HuH-7.5 (cell line): Measurements from ENCODE around the gene TTLL12.

Experiments used
- DNase-seq: peaks from one replicate; pipeline ENCODE4 v3.0.0; 2011; ENCODE audit warnings: low spot score

The TTLL12 gene

DNA sequence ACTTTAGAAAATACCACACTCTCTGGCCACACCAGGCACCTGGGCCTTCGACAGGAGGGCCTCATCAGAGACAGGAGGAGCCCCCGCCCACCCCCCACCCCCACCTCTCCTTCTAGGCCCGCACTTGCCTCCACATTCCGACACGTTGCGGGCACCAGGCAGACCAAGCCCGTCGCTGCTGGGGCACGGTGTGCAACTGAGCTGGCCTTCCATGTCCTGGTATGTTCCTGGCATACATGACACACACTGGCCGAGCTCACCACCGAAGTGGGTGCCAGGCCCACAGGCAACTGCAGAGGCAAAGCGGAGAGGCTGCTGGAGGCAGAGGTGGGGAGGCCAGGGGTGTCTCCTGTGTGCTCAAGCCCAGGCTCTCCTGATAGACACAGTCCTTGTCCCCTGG lies 27.0 kb upstream of the TTLL12 start:
- DNase-seq: no peak

- DNase-seq: no peak
Measured at GRCh38 chr22:43213051-43213450, 26.1 kb upstream of the TTLL12 start.

DNA sequence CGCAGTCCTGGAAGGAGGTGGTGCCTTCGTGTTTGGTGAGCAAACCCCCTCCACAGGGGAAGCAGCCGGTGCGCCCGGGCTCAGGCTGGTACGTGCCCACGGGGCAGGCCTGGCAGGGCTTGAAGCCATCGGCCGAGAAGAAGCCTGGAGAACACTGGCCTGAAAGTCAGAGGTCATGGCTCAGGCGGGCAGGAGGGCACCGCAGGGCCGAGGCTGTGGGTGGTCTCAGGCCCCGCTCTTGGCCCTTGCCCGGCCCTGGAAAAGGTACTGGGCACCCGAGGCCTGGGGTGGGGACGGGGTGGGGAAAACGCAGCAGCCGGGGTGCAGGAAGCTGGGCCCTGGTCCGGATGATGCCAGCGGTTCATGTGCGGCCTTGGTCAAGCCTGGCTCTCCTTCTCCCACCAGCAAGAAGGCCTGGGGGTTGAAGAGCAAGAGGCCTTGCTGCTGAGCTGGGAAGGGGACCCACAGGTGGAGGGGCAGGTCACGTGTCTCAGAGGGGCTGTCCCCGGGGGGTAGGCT lies 25.6 kb upstream of the TTLL12 start:
- DNase-seq: no peak

GRCh38 chr22:43211941-43212433 lies 25.1 kb upstream of the TTLL12 start:
- no peak for DNase-seq

GRCh38 chr22:43210631-43211515 lies 23.9 kb upstream of the TTLL12 start:
- DNase-seq: no peak

DNA sequence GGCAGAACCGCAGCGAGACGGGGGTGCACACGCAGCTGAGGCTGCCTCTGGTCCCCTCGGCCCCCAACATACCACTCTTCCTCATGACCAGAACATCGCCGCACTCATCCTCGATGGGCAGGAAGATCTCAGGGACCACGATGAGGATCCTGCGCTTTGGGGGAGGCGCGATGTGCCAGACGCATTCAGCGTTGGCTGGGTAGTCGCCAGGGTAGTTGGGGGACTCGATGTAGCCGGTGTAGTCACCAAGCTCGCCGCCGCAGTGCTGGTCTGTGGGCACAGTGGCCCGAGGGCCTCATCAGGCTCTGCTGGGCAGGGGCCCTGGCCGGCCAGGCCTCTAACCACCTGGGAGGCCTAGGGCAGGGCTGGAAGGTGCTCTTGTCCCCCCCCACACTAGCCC lies 23.0 kb upstream of the TTLL12 start:
- DNase-seq: no peak

GRCh38 chr22:43209523-43209890 lies 22.6 kb upstream of the TTLL12 start:
- no peak for DNase-seq

GRCh38 chr22:43208703-43209522 lies 22.0 kb upstream of the TTLL12 start:
- no peak for DNase-seq

- no peak for DNase-seq
Measured at GRCh38 chr22:43207849-43208702, 21.1 kb upstream of the TTLL12 start.

DNA sequence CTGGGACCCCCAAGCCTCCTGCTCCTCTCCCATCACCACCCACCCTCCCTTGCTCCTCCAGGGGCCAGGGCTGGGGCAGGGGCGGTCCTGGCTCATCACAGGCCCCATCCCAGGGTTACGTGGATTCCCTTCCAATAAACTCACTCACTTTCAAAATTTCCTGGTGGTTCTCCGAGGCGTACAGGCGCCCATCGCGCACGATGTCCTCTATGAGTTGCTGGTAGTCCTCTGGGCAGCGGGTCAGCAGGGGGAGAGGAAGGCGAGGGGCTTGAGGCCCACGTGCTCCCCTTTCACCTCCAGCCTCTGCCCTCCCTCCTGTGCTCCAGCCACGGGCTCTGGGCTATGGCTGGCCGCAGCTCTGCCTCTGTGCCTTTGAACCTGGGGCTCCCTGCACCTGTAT lies 20.5 kb upstream of the TTLL12 start:
- DNase-seq: no peak

- DNase-seq: no peak
Measured at GRCh38 chr22:43206509-43207161, 19.7 kb upstream of the TTLL12 start.

- DNase-seq: no peak
Measured at GRCh38 chr22:43205748-43206508, 19.0 kb upstream of the TTLL12 start.

DNA sequence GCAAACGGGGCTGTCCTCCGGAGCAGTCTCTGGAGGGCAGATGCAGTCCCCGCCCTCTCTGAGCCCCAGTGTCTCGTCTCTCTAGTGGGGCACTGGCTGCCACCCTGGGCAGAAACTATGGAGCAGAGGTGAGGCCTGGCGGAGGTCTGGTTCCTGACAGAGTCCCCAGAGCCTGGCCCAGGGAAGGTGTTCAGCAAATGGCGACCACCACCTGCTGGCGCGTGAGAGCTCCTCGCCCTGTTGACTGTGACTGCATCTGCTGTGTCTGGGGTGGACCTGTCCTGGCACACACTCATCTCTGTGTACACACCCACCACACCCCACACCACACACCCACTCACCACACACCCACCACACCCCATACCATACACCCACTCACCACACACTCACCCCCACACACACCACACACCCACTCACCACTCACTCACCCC lies 18.3 kb upstream of the TTLL12 start:
- no peak for DNase-seq

GRCh38 chr22:43203471-43203981 lies 16.6 kb upstream of the TTLL12 start:
- DNase-seq: no peak

DNA sequence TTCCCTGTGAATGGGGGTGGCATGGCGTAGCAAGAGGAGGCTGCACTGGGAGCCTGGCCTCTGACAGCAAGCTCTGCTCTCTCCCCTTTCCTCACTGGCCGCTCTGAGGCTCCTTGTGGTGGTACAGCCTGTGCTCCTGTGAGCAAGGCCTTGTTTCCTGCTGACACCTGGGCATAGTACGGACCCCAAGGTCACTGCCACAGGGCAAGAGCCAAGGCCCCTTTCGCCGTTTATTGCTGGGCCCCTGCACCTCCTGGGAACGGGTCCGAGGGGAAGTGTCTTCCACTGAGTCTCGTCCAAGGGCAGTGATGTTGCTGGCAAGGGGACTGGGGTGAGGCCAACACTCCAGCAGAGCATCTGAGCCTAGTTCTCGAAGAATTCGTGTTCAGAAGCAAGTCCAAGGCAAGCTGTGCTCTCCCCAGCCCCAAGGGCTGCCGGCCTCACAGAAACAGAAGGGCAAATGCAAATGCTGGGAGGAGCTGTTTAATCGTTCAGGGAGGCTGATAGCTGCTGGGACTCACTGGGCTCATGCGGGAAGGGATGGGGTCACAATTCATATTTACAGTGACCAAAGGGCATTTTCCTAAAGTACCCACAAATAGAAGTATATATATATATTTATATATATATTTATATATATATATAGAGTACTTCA lies 15.9 kb upstream of the TTLL12 start:
- no peak for DNase-seq

- no peak for DNase-seq
Measured at GRCh38 chr22:43202326-43202725, 15.4 kb upstream of the TTLL12 start.

GRCh38 chr22:43201486-43202219 lies 14.7 kb upstream of the TTLL12 start:
- DNase-seq: no peak

DNA sequence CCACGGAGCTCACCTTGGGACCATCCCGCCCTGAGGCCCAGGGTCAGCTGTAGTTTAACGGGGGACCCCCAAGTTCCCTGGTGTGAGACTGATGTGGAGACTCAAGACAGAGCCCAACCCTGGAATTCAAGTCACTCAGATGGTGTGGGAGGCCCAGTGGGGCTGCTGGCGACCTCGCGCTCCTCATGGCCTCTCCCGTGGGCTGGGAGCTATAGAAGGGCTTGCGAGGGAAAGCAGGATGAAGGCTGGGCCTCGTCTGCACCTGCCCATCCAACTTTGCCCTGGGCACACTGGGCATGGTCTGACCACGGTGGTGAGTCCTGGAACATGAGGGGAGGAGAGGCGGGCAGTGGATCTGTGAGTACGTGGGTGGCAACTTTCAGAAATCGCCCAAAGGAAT lies 13.6 kb upstream of the TTLL12 start:
- DNase-seq: no peak

GRCh38 chr22:43200031-43200430 lies 13.1 kb upstream of the TTLL12 start:
- DNase-seq: no peak
